OCI-M1 (cell line): ENCODE results near the gene COL13A1.
A peak's percentile ranks its signal among the peaks of the same experiment; 100 is the strongest.

Source experiments
- DNase-seq: peaks from one replicate; lab custom pipeline; 2025; lab: John Stamatoyannopoulos, UW

The COL13A1 gene

GRCh38 chr10:69890065-69890847, 88.5 kb downstream of the COL13A1 start:
- DNase-seq = no peak

- DNase-seq = no peak
These were observed 89.4 kb downstream of the COL13A1 start for GRCh38 chr10:69891057-69891617.

- no peak for DNase-seq
These were observed 90.7 kb downstream of the COL13A1 start for GRCh38 chr10:69892406-69892805.

GRCh38 chr10:69892816-69893215, 91.1 kb downstream of the COL13A1 start:
- DNase-seq = no peak

GRCh38 chr10:69893271-69893900, 91.7 kb downstream of the COL13A1 start:
- no peak for DNase-seq

GRCh38 chr10:69894156-69894555, 92.5 kb downstream of the COL13A1 start:
- DNase-seq = no peak

GRCh38 chr10:69895759-69896158, 94.1 kb downstream of the COL13A1 start:
- no peak for DNase-seq

- DNase-seq = no peak
These were observed 95.0 kb downstream of the COL13A1 start for GRCh38 chr10:69896606-69897231.

- DNase-seq = no peak
These were observed 95.7 kb downstream of the COL13A1 start for GRCh38 chr10:69897432-69897831.

GRCh38 chr10:69897999-69898398, 96.3 kb downstream of the COL13A1 start:
- DNase-seq = no peak

GRCh38 chr10:69898524-69898923, 96.8 kb downstream of the COL13A1 start:
- DNase-seq = no peak

GRCh38 chr10:69898941-69899340, 97.2 kb downstream of the COL13A1 start:
- no peak for DNase-seq

GRCh38 chr10:69899727-69900595, 98.3 kb downstream of the COL13A1 start:
- no peak for DNase-seq

GRCh38 chr10:69901022-69901421, 99.3 kb downstream of the COL13A1 start:
- no peak for DNase-seq

GRCh38 chr10:69901628-69902505, 100.2 kb downstream of the COL13A1 start:
- DNase-seq = peak; percentile 46

GRCh38 chr10:69902835-69903535, 101.3 kb downstream of the COL13A1 start:
- no peak for DNase-seq

GRCh38 chr10:69904533-69904932, 102.8 kb downstream of the COL13A1 start:
- no peak for DNase-seq

GRCh38 chr10:69906425-69906824, 104.7 kb downstream of the COL13A1 start:
- no peak for DNase-seq

- DNase-seq = no peak
These were observed 105.8 kb downstream of the COL13A1 start for GRCh38 chr10:69907517-69907916.

- DNase-seq = no peak
These were observed 106.4 kb downstream of the COL13A1 start for GRCh38 chr10:69908124-69908523.
